ENCODE results near the gene MOCS3. TPM values are rescaled to one million over a fixed set of nuclear protein-coding genes. Genes with fewer than 3 reads are reported as not detected.

MOCS3 gene
- total and polyA plus RNA-seq, 4 donors = 1.0 to 3.2 (median 2.6) TPM

DNA sequence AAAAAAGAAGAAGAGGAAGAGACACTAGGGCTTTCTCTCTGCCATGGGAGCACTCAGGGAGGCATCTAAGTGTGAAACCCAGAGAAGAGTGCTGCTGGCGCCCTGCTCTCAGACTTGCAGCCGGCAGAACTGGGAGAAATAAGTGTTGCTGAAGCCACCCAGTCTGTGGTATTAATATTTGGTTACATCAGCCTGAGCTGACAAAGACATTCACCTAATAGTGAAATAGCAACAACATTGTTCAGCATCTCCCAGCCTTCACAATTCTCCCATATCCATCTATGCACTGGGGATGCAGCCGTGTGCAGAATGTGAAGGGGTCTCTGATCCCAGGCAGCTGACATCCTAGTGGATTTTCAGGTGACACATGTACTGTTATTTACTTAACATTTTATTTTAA is 52.3 kb downstream of the MOCS3 start:
- Histone ChIP-seq H3K4me1 (ENCODE audit: control insufficient read depth in 1 of 2, insufficient read depth in 2 of 2, low read length in 2 of 2) (no peaks in the 10 kb centered on the region), H3K9me3 (ENCODE audit: control insufficient read depth, low read length) (no peaks in the 10 kb centered on the region), H3K27me3 (ENCODE audit: control insufficient read depth in 1 of 2, insufficient read depth in 2 of 2, low read length in 1 of 2) (no peaks in the 10 kb centered on the region), H3K36me3 (ENCODE audit: control insufficient read depth in 1 of 2, insufficient read depth in 2 of 2, low read length in 1 of 2) (no peaks in the 10 kb centered on the region), H3K4me3 (ENCODE audit: low read length in 2 of 2) (no peak overlapping the region), H3K27ac (ENCODE audit: low read depth in 1 of 2, low read length in 2 of 2) (no peak overlapping the region)
- ATAC-seq (ENCODE audit: low FRiP score) (no peak), DNase-seq (no peak)
- WGBS, 2 donors = 89 to 96% methylated on average over 3 of the region's 3 CpGs
- intact Hi-C loops (cut with DNase I) = no loop called here

DNA sequence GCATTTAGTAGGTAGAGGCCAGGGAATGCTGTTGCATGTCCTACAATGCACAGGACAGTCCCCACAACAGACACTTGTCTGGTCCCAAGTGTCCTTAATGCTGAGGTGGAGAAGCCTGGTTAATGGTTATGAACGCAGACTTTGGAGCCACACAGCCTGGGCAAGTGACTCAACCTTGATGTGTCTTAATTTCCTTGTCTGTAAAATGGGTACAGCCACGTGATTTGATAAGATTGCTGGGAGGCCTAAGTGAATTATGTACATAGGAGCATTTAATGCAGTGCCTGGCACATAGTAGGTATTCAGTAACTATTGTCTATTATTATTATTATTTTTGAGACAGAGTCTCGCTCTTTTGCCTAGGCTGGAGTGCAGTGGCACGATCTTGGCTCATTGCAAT is 52.9 kb downstream of the MOCS3 start:
- Histone ChIP-seq H3K27ac (ENCODE audit: low read depth in 1 of 2, low read length in 2 of 2) (no peak overlapping the region), H3K36me3 (ENCODE audit: control insufficient read depth in 1 of 2, insufficient read depth in 2 of 2, low read length in 1 of 2) (no peaks in the 10 kb centered on the region), H3K9me3 (ENCODE audit: control insufficient read depth, low read length) (no peaks in the 10 kb centered on the region), H3K4me3 (ENCODE audit: low read length in 2 of 2) (no peak overlapping the region), H3K27me3 (ENCODE audit: control insufficient read depth in 1 of 2, insufficient read depth in 2 of 2, low read length in 1 of 2) (no peaks in the 10 kb centered on the region), H3K4me1 (ENCODE audit: control insufficient read depth in 1 of 2, insufficient read depth in 2 of 2, low read length in 2 of 2) (no peaks in the 10 kb centered on the region)
- 87 to 92% methylated on average over 4 of the region's 4 CpGs for WGBS, 2 donors
- intact Hi-C loops (cut with DNase I) = no loop called here
- DNase-seq (no peak), ATAC-seq (ENCODE audit: low FRiP score) (no peak)

DNA sequence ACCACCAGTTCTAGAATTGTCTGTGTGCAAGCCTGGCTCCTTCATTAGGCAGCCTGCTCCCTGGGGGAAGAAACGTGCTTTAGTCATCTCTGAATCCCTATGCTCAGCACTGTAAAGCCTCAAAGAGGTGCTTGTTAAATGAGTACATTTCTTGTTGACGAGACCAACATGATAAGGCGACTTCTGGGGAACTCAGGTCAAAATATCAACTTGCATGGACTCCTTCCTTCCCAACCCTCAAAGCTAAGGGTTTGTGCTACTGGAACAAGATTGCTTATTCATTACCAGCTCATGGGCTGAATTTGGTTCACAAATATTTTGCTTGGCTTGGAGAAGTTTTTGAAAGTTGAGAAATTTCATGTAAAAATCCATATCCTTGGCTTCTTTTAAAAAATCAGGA is 53.7 kb downstream of the MOCS3 start:
- H3K27ac ChIP-seq (ENCODE audit: low read depth in 1 of 2, low read length in 2 of 2) = no peak overlapping the region
- 50 to 60% methylated on average over 3 of the region's 3 CpGs for WGBS, 2 donors
- intact Hi-C loops (cut with DNase I) = no loop called here
- H3K9me3 ChIP-seq (ENCODE audit: control insufficient read depth, low read length) = no peaks in the 10 kb centered on the region
- DNase-seq (no peak), ATAC-seq (ENCODE audit: low FRiP score) (no peak)
- H3K4me1 ChIP-seq (ENCODE audit: control insufficient read depth in 1 of 2, insufficient read depth in 2 of 2, low read length in 2 of 2) = no peaks in the 10 kb centered on the region
- no peaks in the 10 kb centered on the region for H3K27me3 ChIP-seq (ENCODE audit: control insufficient read depth in 1 of 2, insufficient read depth in 2 of 2, low read length in 1 of 2)
- no peak overlapping the region for H3K4me3 ChIP-seq (ENCODE audit: low read length in 2 of 2)
- no peaks in the 10 kb centered on the region for H3K36me3 ChIP-seq (ENCODE audit: control insufficient read depth in 1 of 2, insufficient read depth in 2 of 2, low read length in 1 of 2)

Other genes with a start within 250 kb of the MOCS3 start
- gene PARD6B, start 227.2 kb upstream of the MOCS3 start, total RNA-seq = 1 to 10 TPM; 1.2 to 2.6 TPM
- gene PARD6B, start 227.2 kb upstream of the MOCS3 start, polyA plus RNA-seq = 1 to 10 TPM in 1 of 2 donors, under 1 TPM in 1; 0.92 to 2.1 TPM
- gene BCAS4, start 163.8 kb upstream of the MOCS3 start, total RNA-seq = 1 to 10 TPM; 4.9 to 5.4 TPM
- 1 to 10 TPM; 9.5 to 9.7 TPM for gene BCAS4, start 163.8 kb upstream of the MOCS3 start, polyA plus RNA-seq
- 10 to 100 TPM; 48.1 to 61.4 TPM for gene ADNP, start 27.4 kb upstream of the MOCS3 start, total RNA-seq
- gene ADNP, start 27.4 kb upstream of the MOCS3 start, polyA plus RNA-seq = 10 to 100 TPM in 1 of 2 donors, 1 to 10 TPM in 1; 9.4 to 29.8 TPM
- 10 to 100 TPM; 29.6 to 35.8 TPM for gene DPM1, start 286 bp upstream of the MOCS3 start, total RNA-seq
- gene DPM1, start 286 bp upstream of the MOCS3 start, polyA plus RNA-seq = 10 to 100 TPM; 54.5 to 59.0 TPM
- gene KCNG1, start 64.3 kb downstream of the MOCS3 start, total RNA-seq = under 1 TPM in 1 of 2 donors, not detected in 1; 0.39 TPM
- under 1 TPM in 1 of 2 donors, not detected in 1; 0.10 TPM for gene KCNG1, start 64.3 kb downstream of the MOCS3 start, polyA plus RNA-seq

Measured in aorta (tissue), 5 donors.